HG03432 (cell line): ENCODE results near the gene CACNA1D.

Experiments used
- ATAC-seq: cut with Tn5 transposase; IDR thresholded peaks from one replicate; pipeline ENCODE4 v1.9.1; 2021; ENCODE audit warnings: mild to moderate bottlenecking, moderate library complexity; ENCODE audit not compliant: unreplicated experiment

CACNA1D gene

DNA sequence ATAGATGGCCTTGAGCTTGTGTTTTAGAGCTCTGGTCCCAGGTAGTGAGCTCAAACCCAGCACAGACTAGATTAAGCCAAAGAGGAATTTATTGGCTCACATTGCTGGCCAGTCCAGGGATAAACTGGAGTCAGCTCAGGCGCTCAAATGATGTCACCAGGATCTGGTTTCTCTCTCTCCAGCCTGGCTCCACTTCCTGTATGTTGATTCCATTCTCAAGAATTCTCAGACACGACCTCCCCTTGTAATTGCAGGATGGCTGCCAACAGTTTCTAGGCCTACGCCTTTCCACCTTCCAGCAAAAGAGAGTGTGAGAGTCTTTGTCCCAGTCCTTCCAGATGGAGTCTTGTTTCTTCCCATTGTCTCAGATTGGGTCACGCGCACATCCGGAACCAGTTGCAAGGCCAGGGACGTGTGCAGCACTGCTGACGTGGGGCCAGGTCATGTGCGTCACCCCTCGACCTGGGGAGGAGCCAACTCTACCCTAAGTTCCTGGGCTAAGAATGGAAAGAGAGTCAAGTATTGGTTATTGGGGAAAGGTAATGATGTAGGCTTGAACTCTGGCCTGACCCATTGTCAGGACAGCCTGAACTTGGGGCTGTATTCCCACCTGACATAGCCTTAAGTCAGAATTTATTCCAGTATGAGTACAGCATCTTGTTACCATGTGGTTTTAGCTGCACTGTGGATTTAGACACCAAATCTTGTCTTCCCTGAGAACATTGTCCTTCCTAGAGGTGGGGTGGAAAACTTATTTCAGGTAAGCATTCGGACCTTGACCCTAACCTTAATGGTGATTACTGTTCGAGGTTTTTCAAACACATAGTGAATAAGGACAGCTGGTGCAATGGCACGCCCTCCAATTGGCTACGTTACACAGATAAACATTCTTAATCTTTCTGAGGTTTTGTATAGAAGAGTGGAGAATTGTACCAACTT, 31.6 kb downstream of the CACNA1D start:
- ATAC-seq, result no peak

DNA sequence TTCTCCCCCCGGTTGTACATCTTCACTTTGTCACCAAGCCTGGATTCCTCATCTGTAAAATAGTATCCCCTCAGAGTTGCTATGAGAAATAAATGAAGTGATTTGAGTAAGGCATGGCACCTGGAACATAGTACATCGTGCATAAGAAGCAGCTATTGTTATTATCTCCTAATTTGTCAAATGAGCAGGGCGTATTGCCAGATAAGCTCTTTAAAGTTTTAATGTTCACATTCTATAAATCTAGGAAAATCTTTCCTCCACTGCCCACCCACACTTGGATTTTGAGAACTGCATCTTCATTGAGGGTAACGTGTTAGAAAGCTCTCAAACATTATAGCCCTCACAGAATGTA, 32.3 kb downstream of the CACNA1D start:
- no peak for ATAC-seq

DNA sequence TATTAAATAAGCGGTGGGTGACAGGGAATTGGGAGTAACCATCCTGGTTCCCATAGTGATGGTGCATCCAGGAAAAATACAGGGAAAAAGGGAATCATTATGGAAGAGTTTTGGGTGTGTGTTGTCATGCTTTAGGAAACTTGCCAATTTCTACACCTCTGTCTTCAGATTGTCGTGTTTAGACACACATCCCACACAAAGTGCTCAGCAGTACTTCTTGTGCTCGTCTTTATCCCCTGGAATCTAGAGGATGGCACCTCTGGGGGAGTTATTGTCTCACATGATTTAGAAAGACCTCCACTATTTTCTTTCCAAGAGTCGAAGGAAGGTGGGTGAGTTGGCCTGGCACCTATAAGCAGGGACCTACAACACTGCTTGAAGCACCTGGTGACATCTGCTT, 35.8 kb downstream of the CACNA1D start:
- no peak for ATAC-seq

DNA sequence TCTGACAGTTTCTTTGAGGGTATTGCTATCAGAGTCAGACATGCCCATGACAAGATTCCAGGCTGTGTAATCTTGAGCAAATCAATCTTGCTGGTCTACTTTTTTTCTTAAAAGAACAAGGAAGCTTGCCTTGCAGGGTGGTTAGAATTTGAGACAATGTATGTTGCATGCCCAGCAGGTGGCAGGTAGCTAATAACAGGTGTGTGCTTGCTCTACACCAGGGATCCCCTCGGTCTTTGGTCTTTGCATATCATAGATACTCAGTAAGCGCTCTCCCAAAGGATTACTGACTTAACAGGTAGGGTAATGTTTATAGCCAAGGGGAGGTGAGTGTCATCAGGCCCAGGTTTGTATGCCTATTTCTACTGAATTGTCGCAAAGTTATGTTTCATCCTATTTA, 37.3 kb downstream of the CACNA1D start:
- ATAC-seq, result no peak

DNA sequence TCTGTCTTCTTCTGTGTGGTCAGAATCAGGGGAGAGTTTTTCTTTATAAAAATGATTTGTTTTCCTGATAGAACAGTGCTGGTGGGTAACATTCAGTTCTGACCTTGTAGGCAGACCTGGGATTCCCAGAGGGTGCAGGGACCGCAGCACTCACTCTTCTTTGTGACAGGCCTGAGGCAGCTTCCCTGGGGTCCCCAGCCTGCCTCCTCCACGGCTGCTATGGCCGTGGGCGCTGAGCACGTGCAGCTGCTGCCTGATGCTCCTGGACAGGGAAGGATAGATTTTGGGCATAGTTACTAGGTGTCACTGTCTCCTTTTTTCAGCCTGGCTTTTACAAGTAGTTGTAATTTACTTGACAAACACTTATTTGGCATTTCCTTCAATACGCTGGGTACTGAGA, 39.1 kb downstream of the CACNA1D start:
- ATAC-seq, result no peak

DNA sequence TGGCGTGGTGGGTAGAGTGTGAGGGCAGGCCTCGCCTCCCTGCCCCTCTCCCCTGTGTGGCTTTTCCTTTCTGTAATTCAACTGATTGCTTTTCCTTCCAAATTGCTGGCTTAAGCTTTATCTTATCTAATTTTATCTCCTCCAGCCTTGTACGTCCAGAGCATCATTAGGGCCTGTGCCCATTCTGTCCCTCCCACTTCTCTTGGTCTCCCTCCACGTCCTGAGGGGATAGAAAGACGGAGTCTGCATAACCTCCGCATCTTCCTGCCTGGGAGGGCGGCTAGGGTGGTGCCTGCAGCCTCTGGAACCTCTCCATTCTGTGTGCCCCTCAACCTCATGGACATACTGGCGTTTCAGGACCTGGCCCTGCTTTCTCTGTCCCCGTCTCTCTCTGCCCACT, 39.8 kb downstream of the CACNA1D start:
- no peak for ATAC-seq

DNA sequence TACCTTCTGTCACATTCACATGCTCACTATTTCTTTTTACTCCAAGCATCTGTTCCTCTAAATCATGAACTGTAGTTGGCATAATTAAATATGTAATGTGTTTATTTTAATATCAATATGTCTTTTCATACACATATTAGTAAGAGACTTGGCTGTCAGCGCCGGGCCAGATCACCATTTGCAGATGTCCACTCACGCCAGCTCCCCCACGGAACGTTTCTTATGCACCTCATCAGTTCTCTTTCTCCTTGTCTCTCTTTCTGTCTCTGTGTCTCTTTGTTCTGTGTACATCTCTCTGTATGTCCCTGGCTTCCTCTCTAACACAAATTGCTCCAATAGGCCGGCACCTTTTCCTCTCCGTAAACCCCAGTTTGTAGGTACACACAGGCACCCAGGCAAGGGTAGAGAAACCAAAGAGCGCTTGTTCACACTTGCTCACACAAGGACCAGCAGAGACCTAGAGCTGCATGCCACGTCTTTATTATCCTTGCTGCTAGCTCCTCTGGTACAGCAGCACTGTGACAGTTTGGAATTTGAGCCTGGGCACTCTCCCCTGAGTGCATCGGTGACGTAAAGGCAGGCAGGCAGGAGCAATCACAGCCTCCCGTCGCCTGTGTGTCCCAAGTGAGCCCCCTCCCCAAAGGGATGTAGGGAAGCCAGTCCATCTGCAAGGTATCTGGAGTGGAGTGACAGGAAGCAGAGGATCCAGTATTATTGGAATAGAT, 40.4 kb downstream of the CACNA1D start:
- no peak for ATAC-seq

DNA sequence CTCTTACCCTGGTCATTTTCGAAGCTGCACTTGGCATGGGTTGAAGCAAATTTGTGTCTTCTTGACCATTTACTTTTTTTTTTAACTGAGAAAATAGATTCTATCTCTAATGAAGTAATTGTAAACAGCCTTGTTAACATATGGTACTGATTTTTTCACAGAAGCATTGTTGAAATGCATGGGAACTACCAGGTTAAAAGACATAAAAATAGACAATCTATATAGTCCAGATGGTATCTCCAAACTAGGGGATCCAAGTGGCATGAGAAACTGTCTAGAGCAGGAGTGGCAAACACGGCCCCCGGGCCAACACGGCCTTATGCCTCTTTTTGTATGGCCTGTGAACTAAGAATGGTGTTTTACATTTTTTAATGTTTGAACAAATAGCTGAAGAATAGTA, 41.9 kb downstream of the CACNA1D start:
- no peak for ATAC-seq

DNA sequence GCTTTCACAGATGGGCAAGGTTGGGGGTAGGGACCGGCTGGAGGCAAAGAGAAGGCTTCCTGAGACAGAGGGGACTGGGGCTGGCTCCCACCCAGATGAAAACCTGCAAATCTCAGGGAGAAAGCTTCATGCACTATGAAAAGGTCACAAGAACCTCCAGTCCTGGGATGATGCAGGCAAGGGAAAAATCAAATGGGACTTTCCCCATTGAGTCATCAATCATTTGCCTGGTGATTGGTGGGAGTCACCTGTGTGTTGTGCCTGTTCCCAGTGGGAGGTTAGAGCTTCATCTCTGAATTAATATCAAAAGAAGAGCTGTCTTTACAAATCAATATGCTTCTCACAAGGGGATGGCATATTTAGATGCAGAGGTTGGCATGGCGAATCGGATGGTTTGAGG, 49.9 kb downstream of the CACNA1D start:
- no peak for ATAC-seq

DNA sequence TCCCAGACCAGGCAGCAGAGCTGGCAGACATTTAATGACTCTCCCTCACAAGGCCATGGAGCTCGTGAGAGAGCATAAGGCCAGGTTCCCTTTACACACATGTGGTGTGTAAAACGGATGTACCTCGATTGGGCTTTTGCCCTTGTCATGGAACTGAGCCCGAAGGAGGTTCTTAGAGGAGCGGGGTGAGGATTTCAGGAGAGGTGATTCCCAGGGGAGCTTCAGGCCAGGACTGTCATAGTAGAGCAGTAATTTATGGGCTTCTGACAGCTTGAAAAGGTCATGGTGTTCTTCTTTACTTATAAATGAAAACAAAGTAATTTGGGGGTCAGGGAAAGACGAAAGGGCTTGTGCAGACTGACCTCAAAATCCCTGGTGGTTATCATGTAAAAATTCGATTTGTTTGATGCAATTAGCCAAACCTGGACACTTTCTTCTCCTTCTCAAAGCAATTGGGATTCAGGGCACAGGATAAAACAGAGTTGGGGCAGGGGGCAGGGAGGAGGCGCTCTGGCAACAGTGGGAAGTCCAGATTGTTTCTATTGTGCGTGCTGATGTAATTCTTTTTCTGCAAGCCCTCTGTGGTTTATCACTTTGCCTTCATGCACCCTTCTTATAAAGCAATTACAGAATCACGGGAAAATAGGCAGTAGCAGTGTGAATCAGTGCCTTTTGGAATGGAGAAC, 51.0 kb downstream of the CACNA1D start:
- ATAC-seq, result no peak

DNA sequence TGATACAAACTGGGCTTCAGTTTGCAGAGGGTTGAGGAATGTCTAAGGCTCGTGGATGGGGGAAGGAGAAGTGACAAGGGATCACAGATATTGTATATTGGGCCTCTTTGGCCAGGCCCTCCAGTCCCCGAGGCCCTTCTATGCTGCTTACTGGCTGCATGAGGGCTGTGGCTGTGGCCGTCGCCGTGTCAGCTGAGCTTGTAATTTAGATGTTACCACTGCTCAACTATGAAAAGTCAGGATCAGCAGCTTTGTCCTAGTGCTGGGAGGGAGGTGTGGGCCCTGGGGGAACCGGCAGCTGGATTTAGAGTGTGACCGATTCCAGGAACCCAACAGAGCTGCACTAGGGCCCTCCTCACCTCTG, 51.6 kb downstream of the CACNA1D start:
- no peak for ATAC-seq

DNA sequence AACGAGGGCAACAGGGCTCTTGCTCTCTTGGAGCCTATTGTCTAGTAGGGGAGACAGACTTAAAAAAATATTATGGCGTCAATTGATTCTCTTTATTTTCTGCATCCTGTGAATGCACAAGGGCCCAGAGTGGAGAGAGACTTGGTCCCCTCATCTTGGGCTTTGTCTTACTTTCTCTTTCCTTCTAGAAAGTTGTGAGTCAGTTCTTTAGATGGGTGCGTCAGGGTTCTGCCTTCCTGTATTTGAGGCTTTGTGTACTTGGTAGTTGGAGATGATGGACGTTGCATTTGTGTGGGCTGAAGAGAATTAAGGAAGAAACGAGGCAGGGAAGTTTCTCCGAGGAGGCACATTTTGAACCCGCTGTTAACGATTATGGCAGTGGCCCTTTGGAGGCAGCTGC, 52.9 kb downstream of the CACNA1D start:
- no peak for ATAC-seq

DNA sequence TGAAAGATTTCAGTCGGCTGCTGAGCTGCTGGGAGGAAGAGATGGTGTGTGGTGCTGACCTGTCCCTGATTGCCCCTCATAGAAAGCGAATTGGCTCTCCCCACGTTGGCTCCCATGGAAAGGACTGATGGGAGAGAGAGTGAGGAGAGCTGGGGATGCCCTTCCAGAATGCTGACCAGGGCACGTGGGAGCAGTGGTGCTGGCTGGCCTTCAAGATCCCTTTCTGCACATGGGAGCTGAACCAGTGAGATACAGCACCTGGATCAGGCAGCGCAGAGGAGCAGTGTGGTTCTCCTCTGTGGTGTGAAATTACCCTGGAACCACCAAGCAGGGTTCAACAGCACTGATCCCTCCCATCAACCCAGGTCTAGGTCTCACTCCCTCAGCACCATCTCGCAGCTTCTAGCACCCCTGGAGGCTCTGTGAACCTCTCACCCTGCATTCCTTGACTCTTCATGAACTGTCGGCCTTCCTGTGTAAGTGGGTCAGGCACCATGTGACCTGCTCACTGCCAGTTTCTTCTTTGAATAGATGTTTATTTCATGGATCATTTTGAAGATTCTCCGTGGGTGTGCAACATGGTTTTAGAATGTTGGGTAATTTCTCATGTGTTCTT, 55.7 kb downstream of the CACNA1D start:
- no peak for ATAC-seq

DNA sequence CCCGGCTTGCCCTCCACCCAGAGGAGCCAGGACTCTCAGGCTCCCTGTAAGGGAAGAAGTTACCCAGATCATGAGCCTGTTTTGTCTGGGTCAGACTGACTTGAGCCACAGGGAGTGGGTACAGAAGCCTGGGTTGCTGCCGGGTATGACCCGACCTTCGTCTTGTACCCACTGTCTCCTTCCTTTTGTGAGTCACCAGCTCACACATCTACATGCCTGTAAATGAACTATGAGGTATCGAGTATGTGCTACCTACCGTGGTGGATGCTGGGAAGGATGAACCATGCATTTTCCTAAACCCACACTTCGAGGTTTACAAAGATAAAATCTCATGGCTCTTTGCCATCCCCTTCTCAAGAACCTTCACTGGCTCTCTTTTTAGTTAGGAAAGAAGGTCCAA, 56.9 kb downstream of the CACNA1D start:
- ATAC-seq, result no peak

DNA sequence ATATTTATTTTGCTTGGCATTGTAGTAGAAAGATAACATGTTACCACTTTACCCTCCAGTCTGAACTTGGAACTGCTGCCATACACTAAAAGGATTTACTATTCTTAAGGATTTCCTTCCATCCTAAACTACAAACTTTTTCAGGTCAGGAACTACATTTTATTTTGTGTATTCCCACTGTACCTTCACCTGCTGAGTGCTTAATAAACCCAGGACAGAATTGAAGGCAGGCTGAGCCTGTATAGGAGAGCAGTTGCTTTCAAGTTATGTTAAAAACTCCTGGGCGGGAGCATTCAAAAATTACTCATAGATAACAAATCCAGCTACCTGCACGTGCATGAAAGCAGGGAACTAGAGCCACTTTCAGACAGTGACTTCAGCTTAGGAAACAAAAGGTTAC, 58.3 kb downstream of the CACNA1D start:
- no peak for ATAC-seq

DNA sequence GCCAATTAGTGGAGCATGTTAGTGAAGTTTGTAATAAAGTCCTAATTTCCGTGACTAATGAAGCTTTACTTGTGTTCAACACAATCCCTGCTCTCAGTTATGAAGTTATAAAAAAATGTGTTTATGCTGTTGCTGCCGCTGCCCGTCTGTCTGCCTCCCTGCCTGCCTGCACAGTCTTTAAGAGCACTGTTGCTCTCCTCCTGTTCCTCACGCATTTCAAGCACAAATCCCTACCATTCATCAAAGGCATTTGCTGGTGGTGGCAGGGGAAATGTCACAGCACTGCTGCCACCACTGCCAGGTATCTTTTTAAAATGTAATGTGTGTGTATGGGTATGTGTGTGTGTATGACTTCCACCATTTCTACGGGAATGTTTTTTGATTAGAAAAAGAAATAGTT, 58.8 kb downstream of the CACNA1D start:
- ATAC-seq, result no peak

DNA sequence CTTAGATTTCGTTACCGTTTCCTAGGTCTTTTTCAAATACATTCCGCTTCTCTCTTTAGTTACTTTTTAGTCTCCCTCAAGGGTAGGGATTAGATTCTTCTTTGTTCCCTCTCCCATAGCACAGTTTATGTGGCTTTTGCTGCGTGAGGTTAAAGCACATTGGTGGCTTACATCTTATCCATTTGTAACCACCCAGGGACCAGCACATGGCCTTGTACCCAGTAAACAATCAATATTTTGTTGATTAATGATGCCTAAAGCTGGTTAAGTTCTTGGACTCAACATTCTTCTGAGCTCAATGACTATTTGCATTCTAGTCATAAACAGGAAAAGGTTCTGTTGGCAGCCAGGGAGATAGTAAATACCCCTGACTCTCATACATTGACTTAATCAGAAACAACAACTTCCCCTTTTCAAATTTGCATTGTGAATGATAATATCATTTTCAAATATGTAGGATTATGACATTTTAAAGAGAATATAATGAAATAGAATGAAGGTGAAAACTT, 60.2 kb downstream of the CACNA1D start:
- peak; percentile 87 for ATAC-seq

DNA sequence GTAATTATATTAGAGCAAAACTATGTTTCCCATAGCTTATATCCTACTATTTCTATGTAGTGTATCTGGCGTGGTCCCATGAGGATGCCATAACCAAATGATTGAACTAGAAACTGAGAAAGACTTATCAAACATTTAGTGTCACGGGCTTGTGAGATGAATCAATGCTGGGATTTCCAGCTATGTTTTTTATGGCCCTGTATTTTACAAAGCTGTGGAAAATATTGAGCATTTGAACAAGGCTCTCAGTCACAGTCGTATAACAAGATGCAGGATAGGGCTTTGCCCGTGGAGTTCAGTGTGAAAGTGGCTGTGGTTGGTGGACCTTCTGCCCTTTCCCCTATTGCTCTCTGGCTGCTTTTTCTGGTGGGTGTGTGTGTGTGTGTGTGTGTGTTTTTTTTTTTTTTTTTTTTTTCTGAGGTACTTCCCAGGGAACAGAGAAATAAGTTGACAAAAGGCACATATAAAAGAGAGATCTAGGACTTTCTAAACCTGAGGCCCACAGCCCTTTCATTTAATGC, 60.7 kb downstream of the CACNA1D start:
- peak; percentile 68 for ATAC-seq

DNA sequence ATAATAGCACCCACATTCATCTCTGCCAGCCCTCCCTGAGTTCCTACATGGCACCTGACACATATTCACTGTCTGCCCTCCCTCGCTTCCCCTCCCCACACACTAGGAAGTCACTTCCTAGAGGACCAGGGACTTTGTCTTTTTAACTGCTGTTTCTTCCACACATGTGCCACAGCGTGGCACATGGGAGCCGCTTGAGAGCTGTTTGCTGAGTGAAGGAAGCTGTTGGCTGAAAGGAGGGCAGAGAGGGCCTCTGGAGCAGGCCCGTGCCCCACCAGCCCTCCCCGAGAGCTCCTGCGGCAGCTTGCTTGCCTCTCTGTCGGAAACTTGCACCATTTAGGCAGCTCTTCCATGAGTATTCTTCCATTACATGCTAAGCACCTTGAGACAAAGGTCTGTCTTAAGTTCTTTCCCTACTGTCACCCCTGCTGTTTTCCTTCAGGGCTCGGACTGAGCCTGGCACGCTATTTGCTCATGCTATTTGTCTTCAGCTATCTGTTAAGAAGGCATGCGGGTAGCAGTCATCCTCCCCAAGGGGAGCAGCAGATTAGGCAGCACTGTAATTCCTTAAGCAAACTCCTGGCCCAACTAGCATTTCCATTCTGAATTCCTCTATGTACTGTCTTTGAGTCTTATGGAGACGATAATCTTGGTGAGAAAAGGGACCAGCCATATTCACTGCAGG, 72.2 kb downstream of the CACNA1D start:
- no peak for ATAC-seq

DNA sequence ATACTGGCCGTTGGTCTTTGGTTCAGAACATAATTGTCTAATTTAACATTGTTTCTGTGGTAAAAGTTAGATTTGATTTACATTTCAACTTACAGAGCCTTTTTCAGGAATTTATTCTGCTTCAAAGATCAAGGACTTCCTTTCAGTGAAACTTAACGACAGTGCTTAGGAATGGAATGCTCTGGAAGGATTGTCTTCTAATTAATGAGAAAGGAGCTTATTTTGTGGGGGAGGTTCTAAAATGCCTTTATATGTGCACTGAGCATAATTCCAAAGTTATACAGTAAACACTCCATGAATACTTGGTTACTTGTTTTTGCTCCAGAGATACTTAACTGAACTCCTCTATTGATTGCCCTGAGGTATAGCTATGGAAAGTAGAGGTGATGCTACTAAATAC, 75.7 kb downstream of the CACNA1D start:
- ATAC-seq, result no peak
